Left ventricle myocardium inferior (tissue), 1 donor: ENCODE results near the gene MED31. TPM values are rescaled to one million over a fixed set of nuclear protein-coding genes. Genes with fewer than 3 reads are reported as not detected.

Experiments used
- DNase-seq: peaks from one replicate; pipeline ENCODE4 v3.0.0-alpha.2; 2020
- H3K27ac ChIP-seq: fragments of 200-600 bp; replicated peaks from 2 replicates; pipeline ENCODE4 v1.8.0; 2021
- H3K27me3 ChIP-seq: fragments of 200-600 bp; 2 replicates; pipeline ENCODE4 v1.8.0; 2021; ENCODE audit warnings: low read depth
- H3K36me3 ChIP-seq: fragments of 200-600 bp; 2 replicates; pipeline ENCODE4 v1.8.0; 2021
- H3K4me1 ChIP-seq: fragments of 200-600 bp; 2 replicates; pipeline ENCODE4 v1.8.0; 2021
- H3K4me3 ChIP-seq: fragments of 200-600 bp; 2 replicates; pipeline ENCODE4 v1.8.0; 2021; ENCODE audit warnings: mild to moderate bottlenecking, moderate library complexity
- H3K9me3 ChIP-seq: fragments of 200-600 bp; replicated peaks from 2 replicates; pipeline ENCODE4 v1.8.0; 2021
- CTCF ChIP-seq: fragments of 200-600 bp; IDR thresholded peaks from 2 replicates; pipeline ENCODE4 v1.8.0; 2021; ENCODE audit warnings: antibody characterized with exemption, mild to moderate bottlenecking, borderline replicate concordance
- intact Hi-C: fragments of 100-400 bp; cut with micrococcal nuclease; formaldehyde crosslinking; loops from one replicate; pipeline ENCODE4 v1.11.0; 2022
- total RNA-seq: library from RNA; stranded (reverse); fragmentation: NEBNext Ultra II Directional; extraction: Animal tissue kit (Norgen Biotek cat#: 25700); gene quantifications from one replicate; pipeline ENCODE4 v1.2.1, GENCODE V29; 2021
- donor health status: DM: no; HTN: yes; CAD: no; lungs with severe emphysema.

Gene MED31
- total RNA-seq, 1 donor from 2014 or later, result 14.1 TPM

GRCh38 chr17:6651919-6652452, 581 bp upstream of the MED31 start:
- Histone ChIP-seq H3K9me3 (no peaks in the 10 kb centered on the region), H3K36me3 (peaks cover 24% of the 10 kb centered on the region), H3K4me1 (peaks cover 60% of the 10 kb centered on the region), H3K27me3 (peaks cover 44% of the 10 kb centered on the region), H3K4me3 (peak overlapping the region; percentile 98), H3K27ac (peak overlapping the region; percentile 88)
- no peak for DNase-seq
- intact Hi-C loops, result no loop called here
- TF ChIP-seq CTCF, result no peak

GRCh38 chr17:6648181-6648580, 3.2 kb downstream of the MED31 start:
- H3K4me1 ChIP-seq, result peaks cover 56% of the 10 kb centered on the region

GRCh38 chr17:6643451-6644125, 7.8 kb downstream of the MED31 start:
- intact Hi-C loops, result no loop called here
- no peak for DNase-seq
- Histone ChIP-seq H3K36me3 (peaks cover 45% of the 10 kb centered on the region), H3K4me3 (no peak overlapping the region), H3K27ac (no peak overlapping the region), H3K9me3 (no peaks in the 10 kb centered on the region), H3K4me1 (peaks cover 58% of the 10 kb centered on the region), H3K27me3 (no peaks in the 10 kb centered on the region)
- TF ChIP-seq CTCF, result no peak

More at GRCh38 chr17:6648181-6648580, 3.2 kb downstream of the MED31 start:
- H3K36me3 ChIP-seq, result peaks cover 49% of the 10 kb centered on the region
- no peak for DNase-seq
- TF ChIP-seq CTCF, result no peak
- H3K9me3 ChIP-seq, result no peaks in the 10 kb centered on the region
- H3K27me3 ChIP-seq, result peaks cover 12% of the 10 kb centered on the region
- no peak overlapping the region for H3K4me3 ChIP-seq
- intact Hi-C loops, result no loop called here
- no peak overlapping the region for H3K27ac ChIP-seq

- peaks cover 35% of the 10 kb centered on the region for H3K36me3 ChIP-seq
- no peak overlapping the region for H3K27ac ChIP-seq
- no peak overlapping the region for H3K4me3 ChIP-seq
- peaks cover 60% of the 10 kb centered on the region for H3K4me1 ChIP-seq
- no peaks in the 10 kb centered on the region for H3K9me3 ChIP-seq
- TF ChIP-seq CTCF, result no peak
- no peaks in the 10 kb centered on the region for H3K27me3 ChIP-seq
- DNase-seq, result no peak
- intact Hi-C loops, result no loop called here
Measured at GRCh38 chr17:6642592-6642991, 8.8 kb downstream of the MED31 start.

GRCh38 chr17:6641247-6641863, 10.1 kb downstream of the MED31 start:
- no peak for TF ChIP-seq CTCF
- intact Hi-C loops, result no loop called here
- peak overlapping the region; percentile 95 for H3K27ac ChIP-seq
- H3K4me3 ChIP-seq, result peak overlapping the region; percentile 99
- no peak for DNase-seq
- H3K9me3 ChIP-seq, result no peaks in the 10 kb centered on the region
- peaks cover 48% of the 10 kb centered on the region for H3K4me1 ChIP-seq
- H3K27me3 ChIP-seq, result no peaks in the 10 kb centered on the region
- peaks cover 33% of the 10 kb centered on the region for H3K36me3 ChIP-seq
